Esophagus muscularis mucosa (tissue), 4 donors: ENCODE measurements around the gene L2HGDH.

Source experiments
- CTCF ChIP-seq, 3 experiments: fragments of 200-600 bp in 2 of 3; fragments of 450-650 bp in 1 of 3; sonication (generic) in 2 of 3; IDR thresholded peaks; one replicate each; pipeline ENCODE4 v1.5.1; 2017 to 2019; ENCODE audit warnings: antibody characterized with exemption in 3 of 3, mild to moderate bottlenecking in 2 of 3, moderate library complexity in 1 of 3
- EP300 ChIP-seq: sonication (generic); formaldehyde crosslinking; IDR thresholded peaks from one replicate; pipeline ENCODE4 v1.6.1; 2017; ENCODE audit warnings: antibody characterized with exemption
- POLR2A ChIP-seq: fragments of 450-650 bp; IDR thresholded peaks from one replicate; pipeline ENCODE4 v1.6.1; 2017; ENCODE audit warnings: antibody characterized with exemption, moderate library complexity, mild to moderate bottlenecking, low read depth
- POLR2AphosphoS5 ChIP-seq, 2 donors: sonication (generic); formaldehyde crosslinking; IDR thresholded peaks; one replicate each; pipeline ENCODE4 v1.6.1; 2017; ENCODE audit warnings: antibody characterized with exemption in 2 of 2

- no peak for TF ChIP-seq POLR2A
- no peak for TF ChIP-seq EP300
- no peak for TF ChIP-seq CTCF (IDR thresholded peaks at IDR 0.05)
- TF ChIP-seq POLR2AphosphoS5 (IDR thresholded peaks at IDR 0.05): no peak
Measured at GRCh38 chr14:50237427-50237826, 74.6 kb downstream of the L2HGDH start.
